Measurements from ENCODE around the gene MARCHF4. TPM values are rescaled to one million over a fixed set of nuclear protein-coding genes. Genes with fewer than 3 reads are reported as not detected.

MARCHF4 gene
- total and polyA plus RNA-seq, 2 of the 8 experiments (the other 6 are each of a cell fraction or from before 2014, with no cell fraction given): 1.9 to 2.9 TPM

DNA sequence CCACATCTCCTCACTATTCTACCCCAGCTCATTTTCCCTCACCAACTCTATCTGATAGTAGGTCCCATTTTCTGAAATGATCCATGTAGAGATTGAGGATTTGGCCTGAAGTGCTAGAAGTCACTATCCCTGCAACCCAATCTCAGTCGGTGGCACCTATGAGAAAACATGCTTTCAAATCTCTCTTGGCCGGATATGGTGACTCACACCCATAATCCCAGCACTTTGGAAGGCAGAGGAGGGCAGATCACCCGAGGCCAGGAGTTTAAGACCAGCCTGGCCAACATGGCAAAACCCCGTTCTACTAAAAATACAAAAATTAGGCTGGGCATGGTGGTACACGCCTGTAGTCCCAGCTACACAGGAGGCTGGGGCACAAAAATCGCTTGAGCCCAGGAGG lies 19.1 kb upstream of the MARCHF4 start:
- Histone ChIP-seq H2BK5ac (ENCODE audit: low read depth, low read length) (no peak overlapping the region), H2BK15ac (ENCODE audit: low read length) (no peak overlapping the region), H2AFZ (ENCODE audit: low read length) (no peak overlapping the region), H4K5ac (ENCODE audit: insufficient read length, low read depth, low read length) (no peak overlapping the region), H3K14ac (ENCODE audit: insufficient read length) (no peak overlapping the region), H3K18ac (ENCODE audit: extremely low read depth, low read length) (no peak overlapping the region), H3K9ac (replicated peaks in 1 of 4; ENCODE audit: extremely low read depth in 1 of 4, low read depth in 3 of 4, low read length in 3 of 4) (no peak overlapping the region), H3K4me3 (ENCODE audit: extremely low read depth in 1 of 4, insufficient read depth in 2 of 4, low read depth in 3 of 4, low read length in 4 of 4) (no peak overlapping the region), H3K9me3 (ENCODE audit: insufficient read depth in 2 of 2, low read depth in 1 of 2, low read length in 1 of 2) (0 out of 4 replicates have a peak, but pooled peaks cover 0 to 3% of the 10 kb centered on the region in 2 experiments), H3K23ac (ENCODE audit: insufficient read length) (no peak overlapping the region), H2AK5ac (ENCODE audit: low read depth, low read length) (no peak overlapping the region), H2BK12ac (ENCODE audit: low read depth, low read length) (no peak overlapping the region), H2BK20ac (ENCODE audit: low read length) (no peak overlapping the region), H3K27ac (ENCODE audit: low read depth, low read length) (no peak overlapping the region), H3K79me2 (ENCODE audit: control insufficient read depth in 1 of 2, insufficient read depth in 2 of 2, low read length in 2 of 2) (no peaks in the 10 kb centered on the region), H3K36me3 (ENCODE audit: control insufficient read depth in 2 of 4, insufficient read depth in 4 of 4, low read length in 3 of 4) (no peaks in the 10 kb centered on the region), H3K23me2 (ENCODE audit: low read depth, low read length) (no peaks in the 10 kb centered on the region), H3K79me1 (ENCODE audit: low read depth, low read length) (no peaks in the 10 kb centered on the region), H4K91ac (replicated peaks; ENCODE audit: insufficient read length, low read length) (no peak overlapping the region), H4K8ac (ENCODE audit: extremely low read depth, insufficient read depth, low read length) (no peak overlapping the region), H3K4me1 (replicated peaks in 1 of 4; ENCODE audit: control insufficient read depth in 3 of 4, insufficient read depth in 4 of 4, low read length in 3 of 4) (peaks cover 0 to 4% (median 0%) of the 10 kb centered on the region in 4 experiments; a peak in 1 of 7 replicates), H3K56ac (replicated peaks; ENCODE audit: insufficient read length, low read depth, low read length) (no peak overlapping the region), H2BK120ac (replicated peaks; ENCODE audit: low read depth, low read length) (no peak overlapping the region), H4K20me1 (replicated peaks in 1 of 2; ENCODE audit: control insufficient read depth in 1 of 2, insufficient read depth in 2 of 2, low read length in 2 of 2) (no peaks in the 10 kb centered on the region), H3K4me2 (ENCODE audit: insufficient read depth in 1 of 2, low read depth in 2 of 2, low read length in 2 of 2) (no peak overlapping the region), H3K27me3 (replicated peaks in 1 of 4; ENCODE audit: control insufficient read depth in 3 of 4, extremely low read depth in 1 of 4, insufficient read depth in 3 of 4, low read length in 3 of 4) (no peaks in the 10 kb centered on the region), H3K4ac (replicated peaks; ENCODE audit: insufficient read length, low read depth, low read length) (no peak overlapping the region)
- TF ChIP-seq ASH2L (IDR thresholded peaks at IDR 0.05; ENCODE audit: low read length) (no peak), EP300 (IDR thresholded peaks at IDR 0.05; ENCODE audit: borderline replicate concordance in 1 of 2, low read depth in 2 of 2, low read length in 2 of 2) (no peak), POLR2A (IDR thresholded peaks at IDR 0.05; ENCODE audit: control extremely low read depth in 1 of 2, low read depth in 2 of 2, low read length in 2 of 2) (no peak), SIN3A (conservative IDR thresholded peaks at IDR 0.05 in 1 of 2, IDR thresholded peaks at IDR 0.05 in 1 of 2; ENCODE audit: low read depth in 1 of 2, low read length in 2 of 2) (no peak), HDAC2 (IDR thresholded peaks at IDR 0.05; ENCODE audit: borderline replicate concordance in 1 of 2, low read depth in 2 of 2, low read length in 2 of 2) (no peak), RAD21 (IDR thresholded peaks at IDR 0.05 in 1 of 2, conservative IDR thresholded peaks at IDR 0.05 in 1 of 2; ENCODE audit: low read depth in 2 of 2, low read length in 2 of 2) (no peak), CTBP2 (IDR thresholded peaks at IDR 0.05; ENCODE audit: borderline replicate concordance, insufficient read depth, insufficient read length, low read length) (no peak)
- TF ChIP-seq, protein P1, sequence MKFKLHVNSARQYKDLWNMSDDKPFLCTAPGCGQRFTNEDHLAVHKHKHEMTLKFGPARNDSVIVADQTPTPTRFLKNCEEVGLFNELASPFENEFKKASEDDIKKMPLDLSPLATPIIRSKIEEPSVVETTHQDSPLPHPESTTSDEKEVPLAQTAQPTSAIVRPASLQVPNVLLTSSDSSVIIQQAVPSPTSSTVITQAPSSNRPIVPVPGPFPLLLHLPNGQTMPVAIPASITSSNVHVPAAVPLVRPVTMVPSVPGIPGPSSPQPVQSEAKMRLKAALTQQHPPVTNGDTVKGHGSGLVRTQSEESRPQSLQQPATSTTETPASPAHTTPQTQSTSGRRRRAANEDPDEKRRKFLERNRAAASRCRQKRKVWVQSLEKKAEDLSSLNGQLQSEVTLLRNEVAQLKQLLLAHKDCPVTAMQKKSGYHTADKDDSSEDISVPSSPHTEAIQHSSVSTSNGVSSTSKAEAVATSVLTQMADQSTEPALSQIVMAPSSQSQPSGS (IDR thresholded peaks at IDR 0.05; ENCODE audit: low read length): no peak
- WGBS, 2 experiments (ENCODE audit: extremely low coverage in 1 of 2, insufficient coverage in 1 of 2, insufficient read length in 1 of 2, insufficient replicate concordance in 2 of 2, low coverage in 1 of 2, low lambda C conversion rate in 2 of 2, missing lambda C conversion rate in 1 of 2): 92% methylated on average over 6 of the region's 6 CpGs; no CpG with 5 or more reads in 1 of the 2 experiments
- FAIRE-seq: no peak
- ChIA-PET POLR2A (ENCODE audit: partially characterized antibody) (no interaction called here), CTCF (ENCODE audit: partially characterized antibody) (interaction anchor here (1.2 to 9.1 kb wide), 3 partner anchors 11 to 19 kb away, joined by 3 to 79 read pairs (median 7); no protein-coding TSS in a partner anchor)
- no peak for DNase-seq (ENCODE audit: low read depth in 1 of 2, low spot score in 2 of 2)

Data from H1 (cell line).